Fibroblast of the aortic adventitia (primary cell): Measurements from ENCODE around the gene HAGH. TPM values are rescaled to one million over a fixed set of nuclear protein-coding genes. Genes with fewer than 3 reads are reported as not detected.
A peak's percentile ranks its signal among the peaks of the same experiment; 100 is the strongest.

Experiments used
- DNase-seq: peaks from one replicate; pipeline ENCODE4 v3.0.0-alpha.2; 2010; ENCODE audit warnings: low read depth
- H3K4me3 ChIP-seq: 2 replicates; pipeline ENCODE4 v1.5.1; 2011; ENCODE audit warnings: low read depth, mild to moderate bottlenecking, control low read depth, low read length, moderate library complexity
- CTCF ChIP-seq: IDR thresholded peaks from 2 replicates; pipeline ENCODE4 v1.5.1; 2011; ENCODE audit warnings: mild to moderate bottlenecking, low read length, control low read depth, inconsistent platforms; ENCODE audit not compliant: insufficient read depth
- total RNA-seq: library from RNA; depleted of rRNA; stranded (reverse); fragments of >200 nt; gene quantifications from 2 replicates; pipeline ENCODE4 v1.2.3, GENCODE V29; 2012; ENCODE audit warnings: low replicate concordance

HAGH gene
- total RNA-seq, 1 donor: 21.9 TPM

DNA sequence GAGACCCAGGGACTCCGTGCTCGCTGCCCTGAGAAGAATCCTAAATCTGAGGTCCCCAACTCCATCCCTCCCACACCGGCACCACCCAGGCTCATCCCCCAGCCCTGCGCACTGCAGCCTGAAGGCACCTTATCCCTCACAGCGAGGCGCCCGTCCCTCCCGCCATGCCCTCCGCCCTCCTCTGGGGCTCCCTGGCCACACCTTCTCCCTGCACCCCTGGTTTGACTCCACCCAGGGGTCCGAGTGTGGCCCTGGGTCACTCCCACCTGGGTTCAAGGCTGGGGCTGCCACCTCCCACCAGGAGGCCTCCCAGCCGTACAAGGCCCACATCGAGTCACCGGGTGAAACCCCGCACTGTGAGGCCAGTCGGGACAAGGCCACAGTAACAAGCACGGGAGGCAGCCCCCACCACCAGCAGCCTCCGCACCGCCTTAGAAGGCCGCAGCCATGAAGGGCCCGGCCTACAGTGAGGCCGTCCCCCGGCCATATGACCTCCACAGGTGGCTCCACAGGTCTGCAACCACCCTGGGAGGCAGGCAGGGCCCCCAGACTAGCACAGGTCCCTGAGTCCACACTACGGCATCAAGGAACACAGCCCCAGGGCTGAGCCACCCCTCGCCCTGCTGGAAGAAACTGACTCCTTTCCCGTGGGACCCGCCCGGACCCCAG is 8.3 kb downstream of the HAGH start:
- no peak overlapping the region for H3K4me3 ChIP-seq
- DNase-seq: no peak
- TF ChIP-seq CTCF: no peak

DNA sequence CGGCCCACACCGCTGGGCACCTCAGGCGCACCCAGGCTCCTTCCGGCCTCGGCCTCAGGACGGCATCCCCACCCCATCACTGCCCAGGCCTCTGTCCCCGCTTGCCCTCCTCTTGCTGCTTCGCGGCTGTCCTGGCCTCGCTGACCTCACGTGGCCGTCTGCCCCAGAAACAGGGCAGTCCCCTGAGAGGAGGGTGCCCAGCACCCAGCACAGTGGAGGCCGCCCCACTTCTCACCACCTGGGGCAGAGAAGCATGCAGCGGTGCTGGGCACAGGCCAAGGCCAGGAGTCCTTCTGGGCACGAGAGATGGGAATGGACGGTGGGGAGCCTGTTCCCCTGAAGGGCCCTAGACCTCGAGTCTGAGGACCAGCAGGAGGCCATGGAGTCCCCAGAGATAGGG is 8.9 kb downstream of the HAGH start:
- DNase-seq: no peak
- TF ChIP-seq CTCF: no peak

DNA sequence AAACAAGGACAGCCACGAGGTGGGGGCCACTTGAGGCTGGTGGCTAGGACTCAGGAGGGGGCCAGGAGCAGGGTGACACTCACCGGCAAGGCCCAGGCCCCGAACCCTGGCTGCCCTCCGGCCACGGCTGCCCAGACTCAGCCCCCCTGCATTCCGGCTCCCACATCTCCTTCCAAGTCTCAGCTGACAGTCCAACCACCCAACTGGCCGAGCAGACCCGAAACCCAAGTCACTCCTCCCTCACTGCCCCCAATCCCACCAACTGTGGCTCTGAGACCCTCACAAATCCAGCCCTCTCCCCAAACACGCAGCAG is 9.4 kb downstream of the HAGH start:
- no peak for DNase-seq
- no peak overlapping the region for H3K4me3 ChIP-seq
- no peak for TF ChIP-seq CTCF

More for the DNA sequence above, 8.9 kb downstream of the HAGH start:
- no peak overlapping the region for H3K4me3 ChIP-seq

GRCh38 chr16:1816396-1817275 is 10.0 kb downstream of the HAGH start:
- DNase-seq: no peak
- no peak for TF ChIP-seq CTCF
- no peak overlapping the region for H3K4me3 ChIP-seq

DNA sequence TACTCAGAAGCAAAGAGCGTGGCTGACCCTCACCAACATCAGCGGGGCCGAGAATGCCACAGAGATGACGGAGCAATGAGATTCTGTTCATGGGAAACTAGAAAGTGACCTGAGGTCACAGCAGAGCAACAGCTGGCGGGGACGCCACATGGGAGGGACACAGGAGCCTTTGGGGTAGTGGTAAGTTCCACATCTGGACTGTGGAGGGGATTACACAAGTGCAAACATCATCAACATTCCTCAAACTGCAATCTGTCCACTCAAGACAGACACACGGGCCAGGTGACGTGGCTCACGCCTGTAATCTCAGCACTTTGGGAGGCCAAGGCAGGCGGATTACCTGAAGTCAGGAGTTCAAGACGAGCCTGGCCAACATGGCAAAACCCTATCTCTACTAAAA is 11.2 kb downstream of the HAGH start:
- TF ChIP-seq CTCF: no peak
- no peak overlapping the region for H3K4me3 ChIP-seq
- no peak for DNase-seq

DNA sequence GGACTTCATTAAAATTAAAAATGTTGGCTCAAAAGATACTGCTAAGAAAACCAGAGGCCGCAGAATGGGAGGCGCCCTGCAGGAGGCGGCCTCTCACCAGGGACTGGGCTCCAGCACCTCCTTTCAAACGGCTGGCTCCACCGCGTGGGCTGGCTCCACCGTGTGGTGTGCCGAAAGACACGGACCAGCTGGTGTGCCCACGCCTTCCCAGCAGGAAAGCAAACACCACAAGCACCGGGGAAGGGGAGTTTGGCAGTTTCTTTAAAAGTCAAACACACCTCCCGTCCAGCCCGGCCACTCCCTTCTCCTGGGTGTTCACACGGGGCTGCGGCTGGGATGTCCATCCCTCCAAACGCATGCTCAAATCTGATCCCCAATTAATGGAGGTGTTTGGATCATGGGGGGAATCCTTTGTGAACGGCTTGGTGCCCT is 13.9 kb downstream of the HAGH start:
- TF ChIP-seq CTCF: peak; percentile 63
- peak; percentile 79 for DNase-seq
- H3K4me3 ChIP-seq: no peak overlapping the region
